Breast epithelium (tissue), 3 donors: Measurements from ENCODE around the gene STIM1.

Experiments
- POLR2AphosphoS5 ChIP-seq, 3 donors: sonication (generic); formaldehyde crosslinking; IDR thresholded peaks; one replicate each; pipeline ENCODE4 v1.6.1; 2017; ENCODE audit warnings: antibody characterized with exemption in 3 of 3
- TF ChIP-seq, protein P1 (sequence below), 3 donors: fragments of 450-650 bp; IDR thresholded peaks; one replicate each; pipeline ENCODE4 v1.5.1; 2016 to 2017; ENCODE audit warnings: antibody characterized with exemption in 3 of 3, mild to moderate bottlenecking in 3 of 3, moderate library complexity in 3 of 3

DNA sequence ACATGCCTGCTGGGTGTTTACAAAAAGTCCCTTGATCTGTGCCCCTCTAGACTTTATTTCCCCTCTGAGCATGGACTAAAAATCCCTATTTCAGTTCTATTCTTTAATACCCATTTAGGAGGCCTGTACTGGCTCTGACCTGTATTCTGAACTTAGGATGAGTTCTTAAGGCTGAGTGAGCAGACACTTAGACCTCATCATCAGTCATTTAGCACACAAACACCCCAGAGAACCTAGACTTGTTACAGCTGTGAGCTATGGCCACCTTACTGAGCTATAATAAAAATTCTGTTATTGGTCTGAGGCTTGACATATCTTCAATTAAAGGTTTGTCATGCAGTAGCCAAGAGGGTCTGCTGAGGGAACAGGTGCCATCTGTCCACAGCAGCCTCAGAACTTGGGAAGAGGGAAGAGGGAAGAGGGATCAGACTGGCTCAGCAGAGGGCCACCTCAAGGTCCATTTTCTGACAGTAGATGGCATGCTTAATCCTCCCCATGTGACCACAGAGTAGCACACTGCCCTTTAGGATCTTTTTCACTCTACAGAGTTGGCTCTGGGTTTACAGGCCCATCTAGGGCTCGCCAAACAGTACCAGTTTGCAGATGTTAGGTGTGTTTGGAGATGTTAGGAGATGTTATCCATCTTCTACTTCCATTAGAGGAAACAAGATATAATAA lies 209.0 kb downstream of the STIM1 start:
- TF ChIP-seq, protein P1, sequence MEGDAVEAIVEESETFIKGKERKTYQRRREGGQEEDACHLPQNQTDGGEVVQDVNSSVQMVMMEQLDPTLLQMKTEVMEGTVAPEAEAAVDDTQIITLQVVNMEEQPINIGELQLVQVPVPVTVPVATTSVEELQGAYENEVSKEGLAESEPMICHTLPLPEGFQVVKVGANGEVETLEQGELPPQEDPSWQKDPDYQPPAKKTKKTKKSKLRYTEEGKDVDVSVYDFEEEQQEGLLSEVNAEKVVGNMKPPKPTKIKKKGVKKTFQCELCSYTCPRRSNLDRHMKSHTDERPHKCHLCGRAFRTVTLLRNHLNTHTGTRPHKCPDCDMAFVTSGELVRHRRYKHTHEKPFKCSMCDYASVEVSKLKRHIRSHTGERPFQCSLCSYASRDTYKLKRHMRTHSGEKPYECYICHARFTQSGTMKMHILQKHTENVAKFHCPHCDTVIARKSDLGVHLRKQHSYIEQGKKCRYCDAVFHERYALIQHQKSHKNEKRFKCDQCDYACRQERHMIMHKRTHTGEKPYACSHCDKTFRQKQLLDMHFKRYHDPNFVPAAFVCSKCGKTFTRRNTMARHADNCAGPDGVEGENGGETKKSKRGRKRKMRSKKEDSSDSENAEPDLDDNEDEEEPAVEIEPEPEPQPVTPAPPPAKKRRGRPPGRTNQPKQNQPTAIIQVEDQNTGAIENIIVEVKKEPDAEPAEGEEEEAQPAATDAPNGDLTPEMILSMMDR (IDR thresholded peaks at IDR 0.05) = no peak
- TF ChIP-seq POLR2AphosphoS5 (IDR thresholded peaks at IDR 0.05) = no peak
